ENCODE results near the gene NUB1. TPM values are rescaled to one million over a fixed set of nuclear protein-coding genes. Genes with fewer than 3 reads are reported as not detected.
A peak's percentile ranks its signal among the peaks of the same experiment; 100 is the strongest.

The NUB1 gene
- total RNA-seq, 1 donor from 2014 or later, result 31.3 TPM

- ATAC-seq (no peak), DNase-seq (ENCODE audit: missing footprints) (no peak)
- intact Hi-C loops (cut with DNase I), result no loop called here
Observed at GRCh38 chr7:151396328-151396970, 54.8 kb downstream of the NUB1 start.

DNA sequence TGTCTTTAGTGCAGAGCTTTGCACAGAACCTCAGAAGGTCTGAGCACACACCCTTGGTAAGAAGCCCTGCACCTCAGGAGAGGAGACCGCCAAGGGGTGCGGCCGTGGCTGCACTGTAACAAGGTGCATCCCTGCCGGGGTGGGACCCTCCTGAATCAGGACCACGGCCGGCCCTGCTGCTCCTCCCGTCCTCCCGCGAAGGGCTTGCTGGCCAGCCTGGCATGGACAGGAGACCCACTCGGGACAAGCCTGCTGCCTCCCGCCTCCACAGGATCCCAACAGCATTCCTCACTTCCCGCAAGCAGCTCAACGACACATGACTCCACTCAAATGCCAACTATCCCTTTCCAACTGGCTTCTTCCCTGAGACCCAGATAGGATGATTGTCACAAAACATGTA lies 55.4 kb downstream of the NUB1 start:
- DNase-seq (ENCODE audit: missing footprints) (no peak), ATAC-seq (no peak)
- intact Hi-C loops (cut with DNase I), result no loop called here

DNA sequence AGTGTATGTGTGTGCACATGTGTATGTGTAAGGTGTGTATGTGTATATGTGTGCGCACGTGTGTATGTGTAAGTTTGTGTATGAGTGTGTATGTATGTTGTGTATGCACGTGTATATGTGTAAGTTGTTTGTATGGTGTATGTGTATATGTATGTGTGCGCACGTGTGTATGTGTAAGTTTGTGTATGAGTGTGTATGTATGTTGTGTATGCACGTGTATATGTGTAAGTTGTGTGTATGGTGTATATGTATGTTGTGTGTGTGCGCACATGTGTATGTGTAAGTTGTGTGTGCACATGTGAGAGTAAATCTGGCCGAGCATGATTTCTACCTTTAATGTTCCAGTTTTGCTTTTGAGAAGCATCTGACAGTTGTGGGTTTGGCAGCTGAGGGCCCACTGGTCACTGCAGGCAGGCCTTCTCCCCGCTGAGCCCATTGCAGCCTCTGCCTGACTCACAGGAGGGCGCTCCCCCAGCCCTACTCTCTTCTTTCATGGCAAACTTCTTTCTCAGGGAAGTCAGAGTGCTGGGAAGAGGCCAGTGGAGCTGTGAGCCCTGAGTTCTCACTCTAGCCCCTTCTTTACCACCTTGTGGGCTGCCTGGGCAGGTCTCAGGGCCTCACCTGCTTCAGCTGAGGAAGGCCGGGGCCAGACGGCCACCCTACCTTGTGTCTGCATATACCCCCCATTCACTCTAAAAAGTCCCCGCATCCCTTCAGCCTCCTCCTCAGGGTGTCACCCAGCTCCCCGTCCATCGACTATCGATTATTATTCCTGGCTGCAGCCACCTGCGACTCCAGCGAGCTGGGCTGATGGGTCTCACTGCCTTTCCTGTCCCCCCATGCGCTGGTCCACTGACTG lies 57.1 kb downstream of the NUB1 start:
- DNase-seq (ENCODE audit: missing footprints) (no peak), ATAC-seq (no peak)
- intact Hi-C loops (cut with DNase I), result no loop called here

- no peak for DNase-seq (ENCODE audit: missing footprints)
- intact Hi-C loops (cut with DNase I), result no loop called here
- ATAC-seq, result no peak
Observed at GRCh38 chr7:151399305-151399601, 57.6 kb downstream of the NUB1 start.

GRCh38 chr7:151399906-151400305 lies 58.3 kb downstream of the NUB1 start:
- no peak for DNase-seq (ENCODE audit: missing footprints)
- intact Hi-C loops (cut with DNase I), result no loop called here
- ATAC-seq, result no peak

- ATAC-seq, result no peak
- intact Hi-C loops (cut with DNase I), result no loop called here
- DNase-seq (ENCODE audit: missing footprints), result no peak
Observed at GRCh38 chr7:151400626-151401315, 59.2 kb downstream of the NUB1 start.

GRCh38 chr7:151402029-151402835 lies 60.6 kb downstream of the NUB1 start:
- ATAC-seq (no peak), DNase-seq (ENCODE audit: missing footprints) (no peak)
- intact Hi-C loops (cut with DNase I), result no loop called here

- DNase-seq (ENCODE audit: missing footprints), result no peak
- intact Hi-C loops (cut with DNase I), result no loop called here
- ATAC-seq, result no peak
Observed at GRCh38 chr7:151403764-151404163, 62.2 kb downstream of the NUB1 start.

DNA sequence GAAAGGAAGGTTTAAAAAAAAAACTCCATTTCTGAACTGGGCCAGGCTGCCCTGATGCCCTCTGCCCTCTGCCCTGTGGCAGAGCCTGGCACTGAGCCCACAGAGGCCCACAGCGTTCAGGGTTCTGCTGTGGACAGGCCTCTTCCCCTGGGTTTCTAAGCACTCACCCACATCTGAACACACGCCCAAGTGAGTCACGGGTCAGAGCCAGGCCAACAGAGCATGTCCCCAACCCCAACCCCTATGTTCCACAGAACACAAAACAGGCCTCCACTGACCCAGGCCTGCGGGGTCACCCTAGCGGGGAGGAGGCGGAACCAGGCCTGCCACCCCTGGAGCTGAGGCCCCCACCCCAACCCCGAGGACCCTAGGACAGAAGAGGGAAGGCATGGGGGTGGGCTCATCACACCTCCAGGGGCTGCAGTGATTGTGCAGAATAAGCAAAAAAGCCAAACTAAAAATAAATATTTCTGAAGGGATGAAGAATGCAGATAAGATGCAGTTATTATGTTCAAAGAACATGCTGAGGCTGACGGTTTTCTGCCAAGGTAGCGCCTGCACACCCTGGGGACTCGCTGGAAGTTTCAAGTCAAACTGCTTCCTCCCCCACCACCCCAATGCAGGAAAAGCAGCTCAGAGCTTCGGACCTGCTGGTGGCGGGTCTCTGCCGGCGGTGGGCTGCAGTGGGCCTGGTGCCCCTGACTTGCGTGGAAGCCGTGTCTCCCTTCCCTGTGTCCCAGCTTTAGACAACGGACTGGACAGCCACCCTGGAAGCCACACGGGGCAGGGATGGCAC lies 62.8 kb downstream of the NUB1 start:
- intact Hi-C loops (cut with DNase I), result no loop called here
- no peak for DNase-seq (ENCODE audit: missing footprints)
- peak; percentile 29 for ATAC-seq

DNA sequence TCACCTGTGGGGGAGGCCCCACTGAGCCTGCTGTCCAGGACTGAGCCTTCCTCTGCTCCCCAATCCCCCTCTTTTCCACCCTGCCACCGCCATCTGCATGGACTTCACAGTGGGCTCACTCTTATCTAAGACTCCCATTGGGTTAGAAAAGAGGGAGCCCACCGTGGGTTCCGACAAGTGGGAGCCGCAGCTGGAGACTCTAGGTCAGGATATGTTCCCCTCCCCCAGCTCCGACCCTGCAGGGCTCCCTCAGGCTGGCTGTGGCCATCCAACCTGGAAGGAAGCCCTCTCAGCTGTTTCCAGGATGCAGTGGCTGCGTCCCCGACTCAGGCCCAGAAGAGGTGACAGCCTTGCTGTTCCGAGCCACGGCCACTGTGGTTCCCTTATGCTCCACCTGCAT lies 63.4 kb downstream of the NUB1 start:
- intact Hi-C loops (cut with DNase I), result no loop called here
- no peak for DNase-seq (ENCODE audit: missing footprints)
- ATAC-seq, result no peak

- DNase-seq (ENCODE audit: missing footprints) (no peak), ATAC-seq (no peak)
- intact Hi-C loops (cut with DNase I), result no loop called here
Observed at GRCh38 chr7:151405588-151405987, 64.0 kb downstream of the NUB1 start.

DNA sequence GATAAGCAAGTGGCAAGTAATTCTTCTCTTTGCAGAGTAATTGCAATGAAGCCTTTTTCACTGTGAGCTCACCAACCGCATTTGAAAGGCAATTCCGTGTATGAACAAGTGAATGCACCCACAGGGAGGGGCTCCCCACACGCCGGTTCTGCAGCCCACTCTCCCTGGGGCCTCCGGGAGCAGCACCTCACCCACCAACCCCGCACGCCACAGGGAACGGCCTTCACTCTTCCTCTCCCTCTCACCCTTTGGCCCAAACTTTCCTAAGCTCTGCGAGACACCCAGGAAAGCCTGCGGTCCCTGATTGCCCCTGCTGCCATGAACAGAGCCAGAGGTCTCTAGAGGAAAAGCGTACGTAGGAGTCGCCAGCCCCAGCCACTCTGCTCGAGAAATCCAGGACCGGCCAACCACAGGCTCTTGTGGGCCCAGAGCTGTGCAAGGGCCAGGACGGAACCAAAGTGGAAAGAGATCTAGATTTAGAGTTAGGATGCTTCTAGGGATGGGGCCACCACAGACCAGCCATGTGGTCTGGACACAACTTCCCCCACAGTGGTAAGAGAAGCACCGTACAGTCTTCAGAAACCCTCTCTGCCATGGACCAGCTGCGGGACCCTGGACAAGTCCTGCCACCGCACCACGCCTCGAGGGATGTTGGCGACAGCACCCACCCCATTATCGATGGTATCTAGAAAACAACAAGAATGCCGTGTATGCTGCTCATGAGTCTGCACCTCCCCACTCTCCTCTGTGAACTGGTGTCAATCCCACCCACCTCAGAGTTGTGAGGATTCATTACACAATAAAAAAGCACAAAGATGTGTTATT lies 64.7 kb downstream of the NUB1 start:
- intact Hi-C loops (cut with DNase I), result no loop called here
- DNase-seq (ENCODE audit: missing footprints) (no peak), ATAC-seq (no peak)

- intact Hi-C loops (cut with DNase I), result no loop called here
- DNase-seq (ENCODE audit: missing footprints) (no peak), ATAC-seq (no peak)
Observed at GRCh38 chr7:151406886-151407583, 65.4 kb downstream of the NUB1 start.

- ATAC-seq (no peak), DNase-seq (ENCODE audit: missing footprints) (no peak)
- intact Hi-C loops (cut with DNase I), result no loop called here
Observed at GRCh38 chr7:151408498-151408838, 66.9 kb downstream of the NUB1 start.

DNA sequence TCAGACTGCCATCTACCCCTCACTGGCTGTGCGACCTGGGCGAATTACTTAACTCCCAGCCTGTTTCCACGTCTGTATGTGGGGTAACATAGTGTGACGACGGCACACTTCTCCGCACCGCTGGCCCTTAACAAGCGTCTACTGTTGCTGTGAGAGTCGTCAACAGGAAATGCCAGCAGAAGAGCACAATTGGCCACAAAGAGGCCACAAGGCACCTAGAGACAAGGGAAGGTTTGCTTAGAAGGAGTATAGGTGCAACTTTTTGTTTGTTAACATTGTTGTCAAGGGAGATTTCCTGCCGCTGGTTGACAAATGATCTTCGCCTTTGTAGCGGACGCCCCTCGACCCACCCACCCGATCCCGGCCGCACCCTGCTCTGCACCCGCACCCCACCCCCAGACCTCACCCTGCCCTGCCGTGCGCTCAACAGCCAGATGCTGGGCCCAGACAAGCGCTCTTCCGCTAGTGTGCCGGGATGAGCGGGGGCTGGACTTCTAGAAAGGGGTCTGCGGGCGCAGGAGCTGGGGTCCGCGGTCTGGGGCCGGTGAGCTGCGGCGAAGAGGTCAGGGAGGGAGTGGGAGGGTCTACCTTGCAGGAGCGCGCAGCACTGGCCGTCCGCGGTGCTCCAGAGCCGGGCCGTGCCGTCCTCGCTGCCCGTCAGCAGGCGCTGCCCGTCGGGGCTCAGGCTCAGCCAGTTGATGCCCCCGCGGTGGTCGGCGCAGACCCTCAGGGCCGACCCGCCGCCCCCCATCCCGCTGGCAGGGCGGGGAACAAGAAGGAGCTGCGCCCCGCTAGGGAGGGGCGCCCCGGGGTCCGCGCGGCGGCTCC lies 67.4 kb downstream of the NUB1 start:
- intact Hi-C loops (cut with DNase I), result no loop called here
- ATAC-seq (no peak), DNase-seq (ENCODE audit: missing footprints) (no peak)

DNA sequence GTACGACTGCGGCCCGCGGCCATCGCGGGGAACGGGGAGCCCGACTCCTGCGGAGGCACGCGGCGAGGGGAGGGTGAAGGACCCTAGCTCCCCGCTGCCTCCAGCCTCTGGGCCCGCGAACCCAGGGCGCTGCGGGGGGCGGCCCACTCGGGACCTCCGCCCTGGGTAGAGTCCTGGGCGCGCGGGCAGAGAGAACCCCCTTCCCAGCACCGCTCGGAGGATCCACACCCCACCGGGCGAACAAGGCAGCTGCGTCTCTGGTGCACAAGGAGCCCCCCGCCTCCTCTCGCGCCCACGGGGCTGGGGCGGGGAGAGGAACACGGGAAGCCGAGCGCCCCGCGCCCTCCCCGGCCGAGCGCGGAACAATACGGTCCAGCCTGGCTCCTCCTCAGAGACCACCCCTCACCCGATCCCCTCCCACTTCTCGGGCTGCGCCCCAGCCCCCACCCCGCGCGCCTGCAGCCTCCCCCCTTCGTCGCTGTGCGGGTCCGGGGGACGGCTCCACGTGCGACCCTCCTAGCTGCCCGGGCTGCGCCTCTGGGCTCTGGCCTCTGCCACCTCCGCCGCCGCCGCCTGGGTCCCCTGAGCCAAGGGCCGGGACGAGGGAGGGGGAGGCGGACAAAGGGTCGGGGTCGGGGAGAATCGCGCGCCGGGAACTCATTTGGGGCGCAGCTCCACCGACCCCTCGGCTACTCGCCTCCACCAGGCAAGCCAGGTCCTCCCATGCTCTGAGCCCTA lies 68.2 kb downstream of the NUB1 start, which contains the start of gene WDR86:
Gene WDR86, minus strand, starts transcription at position 372 of the 738 bp plus-strand sequence. CDS start 449 bp downstream, outside the sequence.
- ATAC-seq, result no peak
- intact Hi-C loops (cut with DNase I), result no loop called here

More for the DNA sequence above, 68.2 kb downstream of the NUB1 start, which contains the start of gene WDR86:
- DNase-seq (ENCODE audit: missing footprints), result no peak

Data from Right ventricle myocardium inferior (tissue), 1 donor.